HCT116 (cell line): Measurements from ENCODE around the gene MTUS2. TPM values are rescaled to one million over a fixed set of nuclear protein-coding genes. Genes with fewer than 3 reads are reported as not detected.

Source experiments
- ATAC-seq: fragments of 200-7000 bp; cut with Tn5 transposase; 2 replicates; pipeline ENCODE4 v1.9.1; 2020; ENCODE audit warnings: mild to moderate bottlenecking, moderate library complexity
- BruUV-seq: library from RNA; stranded (reverse); fragments of 400-500 nt; replicated peaks from 2 replicates; lab custom pipeline; 2021; lab: Mats Ljungman, UMichigan
- CTCF ChIA-PET: fragments of 300-600 bp; sonication (Branson Sonifier 250); formaldehyde crosslinking; loops from one replicate; lab custom pipeline; 2021; ENCODE audit warnings: antibody characterized with exemption; lab: Charles Lee
- POLR2A ChIA-PET: fragments of 300-600, 350-600 bp; sonication (Branson Sonifier 250); formaldehyde crosslinking; loops from one replicate; lab custom pipeline; 2021; ENCODE audit warnings: antibody characterized with exemption; lab: Charles Lee
- RAD21 ChIA-PET, 2 experiments: fragments of 300-600 bp; sonication (Branson Sonifier 250); formaldehyde crosslinking; loops; one replicate each; lab custom pipeline; 2023; ENCODE audit warnings: low total read pairs in 2 of 2; ENCODE audit not compliant: uncharacterized antibody in 2 of 2, unreplicated experiment in 2 of 2, low non-redundant PET in 1 of 2; lab: Charles Lee
- DNase-seq: peaks from one replicate; pipeline ENCODE4 v3.0.0-alpha.2; 2010; ENCODE audit warnings: low read depth, low spot score
- H2AFZ ChIP-seq: fragments of 200-600 bp; shearing (Covaris generic), sonication (generic); 2 replicates; pipeline ENCODE4 v1.6.1; 2017; ENCODE audit warnings: low read depth, mixed run types, mixed read lengths, antibody characterized with exemption, low read length; ENCODE audit not compliant: poor library complexity, severe bottlenecking
- H3K27ac ChIP-seq: 2 replicates; pipeline ENCODE4 v1.5.1; 2012; ENCODE audit warnings: low read depth, low read length
- H3K27me3 ChIP-seq: fragments of 200-600 bp; sonication (generic); 2 replicates; pipeline ENCODE4 v1.6.1; 2016; ENCODE audit warnings: mixed run types, low read length, mixed read lengths; ENCODE audit not compliant: insufficient read depth
- H3K36me3 ChIP-seq, 2 experiments: fragments of 200-500 bp in 1 of 2; fragments of 200-600 bp in 1 of 2; sonication (Bioruptor generic) in 1 of 2; sonication (generic) in 1 of 2; 2 replicates each; pipeline versions ENCODE4 v1.5.1 to v1.6.1; 2014 to 2016; ENCODE audit warnings: low read length in 2 of 2, inconsistent platforms in 1 of 2, mixed read lengths in 1 of 2, mixed run types in 1 of 2; ENCODE audit not compliant: insufficient read depth in 2 of 2, control insufficient read depth in 1 of 2
- H3K4me1 ChIP-seq, 2 experiments: fragments of 200-600 bp in 1 of 2; sonication (generic) in 1 of 2; 2 replicates each; pipeline versions ENCODE4 v1.5.1 to v1.6.1; 2012 to 2017; ENCODE audit warnings: low read length in 2 of 2, inconsistent platforms in 1 of 2, mild to moderate bottlenecking in 1 of 2, mixed read lengths in 1 of 2, mixed run types in 1 of 2, moderate library complexity in 1 of 2; ENCODE audit not compliant: insufficient read depth in 2 of 2, control insufficient read depth in 1 of 2
- H3K4me2 ChIP-seq: fragments of 200-600 bp; sonication (generic); 2 replicates; pipeline ENCODE4 v1.6.1; 2017; ENCODE audit warnings: mixed run types, low read length, mixed read lengths
- H3K4me3 ChIP-seq, 2 experiments: fragments of 200-600 bp in 1 of 2; sonication (generic) in 1 of 2; replicated peaks in 1 of 2; 2 replicates each; pipeline ENCODE4 v1.5.1; 2011 to 2016; ENCODE audit warnings: low read length in 2 of 2, control low read depth in 1 of 2, low read depth in 1 of 2, mild to moderate bottlenecking in 1 of 2, mixed read lengths in 1 of 2, mixed run types in 1 of 2
- H3K79me2 ChIP-seq: fragments of 200-600 bp; sonication (generic); 2 replicates; pipeline ENCODE4 v1.6.1; 2017; ENCODE audit warnings: mild to moderate bottlenecking, mixed run types, low read length, moderate library complexity, mixed read lengths; ENCODE audit not compliant: insufficient read depth
- H3K9ac ChIP-seq: fragments of 200-600 bp; sonication (generic); 2 replicates; pipeline ENCODE4 v1.6.1; 2016; ENCODE audit warnings: low read length, mixed read lengths
- H3K9me2 ChIP-seq: fragments of 200-600 bp; sonication (generic), shearing (Covaris generic); 2 replicates; pipeline ENCODE4 v1.6.1; 2017; ENCODE audit warnings: mixed run types, mild to moderate bottlenecking, moderate library complexity; ENCODE audit not compliant: insufficient read depth
- H3K9me3 ChIP-seq, 2 experiments: fragments of 200-500 bp in 1 of 2; fragments of 200-600 bp in 1 of 2; sonication (Bioruptor generic) in 1 of 2; sonication (generic) in 1 of 2; 2 replicates each; pipeline ENCODE4 v1.6.1; 2014 to 2017; ENCODE audit warnings: low read length in 2 of 2, mixed read lengths in 2 of 2, inconsistent platforms in 1 of 2, low read depth in 1 of 2, mild to moderate bottlenecking in 1 of 2, mixed run types in 1 of 2, moderate library complexity in 1 of 2; ENCODE audit not compliant: control insufficient read depth in 1 of 2, insufficient read depth in 1 of 2
- H4K20me1 ChIP-seq: fragments of 200-600 bp; sonication (generic), shearing (Covaris generic); 2 replicates; pipeline ENCODE4 v1.6.1; 2017; ENCODE audit warnings: mixed run types, mild to moderate bottlenecking, moderate library complexity; ENCODE audit not compliant: insufficient read depth
- EGR1 ChIP-seq: IDR thresholded peaks from 2 replicates; pipeline ENCODE4 v1.6.1; 2012; ENCODE audit warnings: low read depth
- ELF1 ChIP-seq: IDR thresholded peaks from 2 replicates; pipeline ENCODE4 v1.6.1; 2012; ENCODE audit warnings: low read depth, borderline replicate concordance
- EZH2phosphoT487 ChIP-seq: fragments of 200-600 bp; IDR thresholded peaks from 2 replicates; pipeline ENCODE4 v1.6.1; 2018; ENCODE audit warnings: antibody characterized with exemption, borderline replicate concordance
- FOSL1 ChIP-seq: IDR thresholded peaks from 2 replicates; pipeline ENCODE4 v1.6.1; 2012; ENCODE audit warnings: low read depth
- JUND ChIP-seq: IDR thresholded peaks from 2 replicates; pipeline ENCODE4 v1.6.1; 2012
- POLR2A ChIP-seq: IDR thresholded peaks from 2 replicates; pipeline ENCODE4 v1.7.0; 2011; ENCODE audit warnings: borderline replicate concordance; ENCODE audit not compliant: insufficient read depth, insufficient read length; ENCODE audit errors: extremely low read depth
- POLR2AphosphoS5 ChIP-seq: IDR thresholded peaks from 2 replicates; pipeline ENCODE4 v1.6.1; 2011; ENCODE audit warnings: mild to moderate bottlenecking, low read depth, low read length, moderate library complexity
- ZFX ChIP-seq: fragments of 450-650 bp; IDR thresholded peaks from 2 replicates; pipeline ENCODE4 v1.6.1; 2017
- ZNF274 ChIP-seq: fragments of 200-500 bp; sonication (Bioruptor generic); IDR thresholded peaks from 2 replicates; pipeline ENCODE4 v1.6.1; 2014; ENCODE audit warnings: mild to moderate bottlenecking, low read depth, low read length, inconsistent platforms
- intact Hi-C: fragments of 100-400 bp; cut with micrococcal nuclease; formaldehyde crosslinking; loops from 2 replicates; pipeline ENCODE4 v1.10.0; 2022
- total RNA-seq: library from RNA; stranded (reverse); gene quantifications from one replicate; pipeline ENCODE4 v1.2.1, GENCODE V29; 2021; ENCODE audit not compliant: unreplicated experiment
- TF ChIP-seq, protein P1 (sequence below): IDR thresholded peaks from 2 replicates; pipeline ENCODE4 v1.6.1; 2012
- TF ChIP-seq, protein P2 (sequence below), 3 experiments: fragments of 200-600 bp in 1 of 3; sonication (generic) in 1 of 3; IDR thresholded peaks in 2 of 3; conservative IDR thresholded peaks in 1 of 3; 2 replicates each; pipeline ENCODE4 v1.5.1; 2012 to 2017; ENCODE audit warnings: low read depth in 2 of 3, low read length in 2 of 3, antibody characterized with exemption in 1 of 3, borderline replicate concordance in 1 of 3, control low read depth in 1 of 3, mild to moderate bottlenecking in 1 of 3, mixed read lengths in 1 of 3, mixed run types in 1 of 3, moderate library complexity in 1 of 3; ENCODE audit not compliant: insufficient read depth in 1 of 3
- TF ChIP-seq, protein P3 (sequence below): IDR thresholded peaks from 2 replicates; pipeline ENCODE4 v1.6.1; 2012
- TF ChIP-seq, protein P4 (sequence below): IDR thresholded peaks from 2 replicates; pipeline ENCODE4 v1.6.1; 2012; ENCODE audit warnings: low read depth

Gene MTUS2
- total RNA-seq, 1 experiment from 2014 or later, result 0.02 TPM

DNA sequence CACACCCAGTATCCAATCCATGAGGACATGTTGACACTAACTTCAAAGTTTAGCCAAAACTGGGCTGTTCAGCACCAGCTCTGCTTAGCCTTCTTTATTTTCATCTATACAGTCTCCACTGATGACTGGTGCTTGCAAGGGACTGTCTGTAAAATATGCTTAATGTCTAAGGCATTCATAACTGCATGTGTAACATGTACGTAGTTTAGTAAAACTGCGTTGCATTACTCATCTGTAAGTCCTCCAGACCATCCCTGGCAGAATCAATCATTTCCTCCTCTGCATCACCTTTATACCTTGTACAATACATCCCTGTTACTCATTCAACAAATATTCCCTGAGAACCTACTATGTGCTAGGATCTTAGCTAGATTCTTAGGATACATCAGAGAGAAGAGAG, 362.1 kb downstream of the MTUS2 start:
- H3K79me2 ChIP-seq, result no peaks in the 10 kb centered on the region
- H2AFZ ChIP-seq, result no peak overlapping the region
- H3K36me3 ChIP-seq, result no peaks in the 10 kb centered on the region
- no peaks in the 10 kb centered on the region for H3K4me1 ChIP-seq
- intact Hi-C loops, result no loop called here
- no peak for TF ChIP-seq POLR2AphosphoS5
- TF ChIP-seq, protein P1, sequence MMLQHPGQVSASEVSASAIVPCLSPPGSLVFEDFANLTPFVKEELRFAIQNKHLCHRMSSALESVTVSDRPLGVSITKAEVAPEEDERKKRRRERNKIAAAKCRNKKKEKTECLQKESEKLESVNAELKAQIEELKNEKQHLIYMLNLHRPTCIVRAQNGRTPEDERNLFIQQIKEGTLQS, result no peak
- no peak for TF ChIP-seq EGR1
- TF ChIP-seq, protein P2, sequence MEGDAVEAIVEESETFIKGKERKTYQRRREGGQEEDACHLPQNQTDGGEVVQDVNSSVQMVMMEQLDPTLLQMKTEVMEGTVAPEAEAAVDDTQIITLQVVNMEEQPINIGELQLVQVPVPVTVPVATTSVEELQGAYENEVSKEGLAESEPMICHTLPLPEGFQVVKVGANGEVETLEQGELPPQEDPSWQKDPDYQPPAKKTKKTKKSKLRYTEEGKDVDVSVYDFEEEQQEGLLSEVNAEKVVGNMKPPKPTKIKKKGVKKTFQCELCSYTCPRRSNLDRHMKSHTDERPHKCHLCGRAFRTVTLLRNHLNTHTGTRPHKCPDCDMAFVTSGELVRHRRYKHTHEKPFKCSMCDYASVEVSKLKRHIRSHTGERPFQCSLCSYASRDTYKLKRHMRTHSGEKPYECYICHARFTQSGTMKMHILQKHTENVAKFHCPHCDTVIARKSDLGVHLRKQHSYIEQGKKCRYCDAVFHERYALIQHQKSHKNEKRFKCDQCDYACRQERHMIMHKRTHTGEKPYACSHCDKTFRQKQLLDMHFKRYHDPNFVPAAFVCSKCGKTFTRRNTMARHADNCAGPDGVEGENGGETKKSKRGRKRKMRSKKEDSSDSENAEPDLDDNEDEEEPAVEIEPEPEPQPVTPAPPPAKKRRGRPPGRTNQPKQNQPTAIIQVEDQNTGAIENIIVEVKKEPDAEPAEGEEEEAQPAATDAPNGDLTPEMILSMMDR (IDR thresholded peaks at IDR 0.05 in 2 of 3, conservative IDR thresholded peaks at IDR 0.05 in 1 of 3; ENCODE audit: borderline replicate concordance in 1 of 3, insufficient read depth in 1 of 3, low read depth in 2 of 3, low read length in 2 of 3), result no peak
- TF ChIP-seq ZNF274, result no peak
- TF ChIP-seq ELF1, result no peak
- no peak for TF ChIP-seq POLR2A
- no peaks in the 10 kb centered on the region for H3K9me2 ChIP-seq
- ChIA-PET CTCF (no interaction called here), POLR2A (no interaction called here), RAD21 (no interaction called here)
- no TSS peak for BruUV-seq
- no peak overlapping the region for H3K4me2 ChIP-seq
- no peak overlapping the region for H3K4me3 ChIP-seq
- H3K9me3 ChIP-seq, result no peaks in the 10 kb centered on the region
- H4K20me1 ChIP-seq, result no peaks in the 10 kb centered on the region
- no peak overlapping the region for H3K9ac ChIP-seq
- DNase-seq (no peak), ATAC-seq (no peak)
- H3K27me3 ChIP-seq, result 0 out of 2 replicates have a peak, but pooled peaks cover 6% of the 10 kb centered on the region
- no peak overlapping the region for H3K27ac ChIP-seq

DNA sequence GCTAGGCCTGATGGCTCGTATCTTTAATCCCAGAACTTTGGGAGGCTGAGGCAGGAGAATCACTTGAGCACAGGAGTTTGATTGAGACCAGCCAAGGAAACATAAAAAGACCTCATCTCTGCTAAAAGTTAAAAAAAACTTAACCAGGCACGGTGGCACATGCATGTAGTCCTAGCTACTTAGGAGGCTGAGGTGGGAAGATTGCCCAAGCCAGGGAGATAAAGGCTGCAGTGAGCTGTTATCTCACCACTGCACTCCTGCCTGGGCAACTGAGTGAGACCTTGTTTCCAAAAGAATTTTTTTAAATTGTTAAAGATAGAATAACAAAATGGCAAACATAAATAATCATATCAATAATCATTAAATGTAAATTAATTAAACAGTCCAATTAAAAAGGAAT, 365.8 kb downstream of the MTUS2 start:
- ChIA-PET POLR2A (no interaction called here), RAD21 (no interaction called here), CTCF (no interaction called here)
- Histone ChIP-seq H3K4me2 (no peak overlapping the region), H2AFZ (no peak overlapping the region), H3K9me2 (no peaks in the 10 kb centered on the region), H3K4me1 (no peaks in the 10 kb centered on the region), H3K27me3 (peaks cover 16% of the 10 kb centered on the region; the same call in 1 of the 2 replicates), H3K9ac (no peak overlapping the region), H3K4me3 (no peak overlapping the region), H3K79me2 (no peaks in the 10 kb centered on the region), H3K27ac (no peak overlapping the region), H3K36me3 (no peaks in the 10 kb centered on the region), H3K9me3 (no peaks in the 10 kb centered on the region), H4K20me1 (no peaks in the 10 kb centered on the region)
- intact Hi-C loops, result no loop called here
- no peak for ATAC-seq
- no TSS peak for BruUV-seq
- no peak for DNase-seq
- TF ChIP-seq EZH2phosphoT487 (no peak), FOSL1 (no peak), EGR1 (no peak), ELF1 (no peak), ZFX (no peak), JUND (no peak)
- TF ChIP-seq, protein P3, sequence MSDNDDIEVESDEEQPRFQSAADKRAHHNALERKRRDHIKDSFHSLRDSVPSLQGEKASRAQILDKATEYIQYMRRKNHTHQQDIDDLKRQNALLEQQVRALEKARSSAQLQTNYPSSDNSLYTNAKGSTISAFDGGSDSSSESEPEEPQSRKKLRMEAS, result no peak
- TF ChIP-seq, protein P1, result no peak
- TF ChIP-seq, protein P4, sequence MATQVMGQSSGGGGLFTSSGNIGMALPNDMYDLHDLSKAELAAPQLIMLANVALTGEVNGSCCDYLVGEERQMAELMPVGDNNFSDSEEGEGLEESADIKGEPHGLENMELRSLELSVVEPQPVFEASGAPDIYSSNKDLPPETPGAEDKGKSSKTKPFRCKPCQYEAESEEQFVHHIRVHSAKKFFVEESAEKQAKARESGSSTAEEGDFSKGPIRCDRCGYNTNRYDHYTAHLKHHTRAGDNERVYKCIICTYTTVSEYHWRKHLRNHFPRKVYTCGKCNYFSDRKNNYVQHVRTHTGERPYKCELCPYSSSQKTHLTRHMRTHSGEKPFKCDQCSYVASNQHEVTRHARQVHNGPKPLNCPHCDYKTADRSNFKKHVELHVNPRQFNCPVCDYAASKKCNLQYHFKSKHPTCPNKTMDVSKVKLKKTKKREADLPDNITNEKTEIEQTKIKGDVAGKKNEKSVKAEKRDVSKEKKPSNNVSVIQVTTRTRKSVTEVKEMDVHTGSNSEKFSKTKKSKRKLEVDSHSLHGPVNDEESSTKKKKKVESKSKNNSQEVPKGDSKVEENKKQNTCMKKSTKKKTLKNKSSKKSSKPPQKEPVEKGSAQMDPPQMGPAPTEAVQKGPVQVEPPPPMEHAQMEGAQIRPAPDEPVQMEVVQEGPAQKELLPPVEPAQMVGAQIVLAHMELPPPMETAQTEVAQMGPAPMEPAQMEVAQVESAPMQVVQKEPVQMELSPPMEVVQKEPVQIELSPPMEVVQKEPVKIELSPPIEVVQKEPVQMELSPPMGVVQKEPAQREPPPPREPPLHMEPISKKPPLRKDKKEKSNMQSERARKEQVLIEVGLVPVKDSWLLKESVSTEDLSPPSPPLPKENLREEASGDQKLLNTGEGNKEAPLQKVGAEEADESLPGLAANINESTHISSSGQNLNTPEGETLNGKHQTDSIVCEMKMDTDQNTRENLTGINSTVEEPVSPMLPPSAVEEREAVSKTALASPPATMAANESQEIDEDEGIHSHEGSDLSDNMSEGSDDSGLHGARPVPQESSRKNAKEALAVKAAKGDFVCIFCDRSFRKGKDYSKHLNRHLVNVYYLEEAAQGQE, result no peak
